ENCODE data around the gene MAT2A. TPM values are rescaled to one million over a fixed set of nuclear protein-coding genes. Genes with fewer than 3 reads are reported as not detected.

MAT2A gene
- total RNA-seq, 4 donors from 2014 or later, result 303 to 511 (median 354) TPM

GRCh38 chr2:85545780-85546240, 6.8 kb downstream of the MAT2A start:
- H3K36me3 ChIP-seq, result peaks cover 63 to 64% of the 10 kb centered on the region in 2 donors
- H3K4me1 ChIP-seq, result peaks cover 25 to 27% of the 10 kb centered on the region in 2 donors
- intact Hi-C loops (cut with DNase I), result loop anchor here (5.0 to 10.0 kb wide), 2 partner anchors 114 to 221 kb away; partner anchors contain the start of gene TGOLN2
- 84 to 95% methylated on average over 5 of the region's 5 CpGs for WGBS, 2 donors
- TF ChIP-seq POLR2A (IDR thresholded peaks at IDR 0.05) (no peak), CTCF (IDR thresholded peaks at IDR 0.05) (no peak)
- no peak overlapping the region for H3K27ac ChIP-seq
- H3K4me3 ChIP-seq (replicated peaks in 1 of 3), result no peak overlapping the region
- no peaks in the 10 kb centered on the region for H3K27me3 ChIP-seq
- H3K9me3 ChIP-seq, result no peaks in the 10 kb centered on the region
- no peak for DNase-seq

- TF ChIP-seq POLR2A (IDR thresholded peaks at IDR 0.05) (peak in 1 of 2 donors; percentile 24), CTCF (IDR thresholded peaks at IDR 0.05) (no peak)
- H3K36me3 ChIP-seq, result peaks cover 55 to 58% of the 10 kb centered on the region in 2 donors
- H3K27ac ChIP-seq, result peak overlapping the region in 1 of 3 donors; percentile 46
- intact Hi-C loops (cut with DNase I), result loop anchor here (5.0 to 10.0 kb wide), 2 partner anchors 115 to 222 kb away; partner anchors contain the start of gene TGOLN2
- WGBS, 2 donors, result 100% methylated on average over 1 of the region's 1 CpG
- no peak overlapping the region for H3K4me3 ChIP-seq (replicated peaks in 1 of 3)
- no peak for DNase-seq
- peaks cover 15 to 19% of the 10 kb centered on the region in 2 donors for H3K4me1 ChIP-seq
- no peaks in the 10 kb centered on the region for H3K27me3 ChIP-seq
- no peaks in the 10 kb centered on the region for H3K9me3 ChIP-seq
Observed at GRCh38 chr2:85547089-85547858, 8.3 kb downstream of the MAT2A start.

DNA sequence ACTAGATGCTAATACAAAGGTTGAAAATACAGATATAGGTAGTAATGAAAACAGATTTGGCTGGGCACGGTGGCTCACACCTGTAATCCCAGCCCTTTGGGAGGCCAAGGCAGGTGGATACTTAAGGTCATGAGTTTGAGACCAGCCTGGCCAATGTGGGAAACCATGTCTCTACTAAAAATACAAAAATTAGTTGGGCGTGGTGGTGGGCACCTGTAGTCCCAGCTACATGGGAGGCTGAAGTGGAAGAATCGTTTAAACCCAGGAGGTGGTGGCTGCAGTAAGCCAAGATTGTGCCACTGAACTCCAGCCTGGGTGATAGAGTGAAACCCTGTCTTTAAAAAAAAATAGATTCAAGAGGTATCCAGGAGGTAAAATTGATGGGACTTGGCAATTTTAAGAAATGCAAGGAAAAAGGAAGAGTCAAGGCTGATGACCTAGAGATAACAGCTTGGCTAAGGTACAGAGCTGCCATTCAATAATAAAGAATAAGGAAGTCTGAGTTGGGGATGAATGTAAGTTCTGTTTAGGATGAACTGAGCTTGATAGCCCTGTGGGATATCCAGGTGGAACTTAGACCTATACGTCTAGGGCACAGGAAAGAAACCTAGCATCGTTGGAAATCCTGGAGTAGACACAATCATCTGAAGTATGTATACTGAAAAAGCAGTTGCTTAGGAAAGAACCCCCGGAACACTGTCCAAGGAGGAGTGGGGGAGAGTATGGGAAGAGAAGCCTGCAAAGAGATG, 9.1 kb downstream of the MAT2A start:
- Histone ChIP-seq H3K27me3 (no peaks in the 10 kb centered on the region), H3K27ac (no peak overlapping the region), H3K36me3 (peaks cover 48 to 55% of the 10 kb centered on the region in 2 donors), H3K9me3 (no peaks in the 10 kb centered on the region), H3K4me3 (replicated peaks in 1 of 3) (no peak overlapping the region), H3K4me1 (peaks cover 8 to 11% of the 10 kb centered on the region in 2 donors)
- intact Hi-C loops (cut with DNase I), result loop anchor here (5.0 to 10.0 kb wide), 2 partner anchors 116 to 223 kb away; partner anchors contain the start of gene TGOLN2
- DNase-seq, result no peak
- 72 to 74% methylated on average over 6 of the region's 6 CpGs for WGBS, 2 donors
- no peak for TF ChIP-seq CTCF (IDR thresholded peaks at IDR 0.05)
- no peak for TF ChIP-seq POLR2A (IDR thresholded peaks at IDR 0.05)

GRCh38 chr2:85548608-85548900, 9.6 kb downstream of the MAT2A start:
- TF ChIP-seq CTCF (IDR thresholded peaks at IDR 0.05) (no peak), POLR2A (IDR thresholded peaks at IDR 0.05) (no peak)
- 70 to 80% methylated on average over 2 of the region's 2 CpGs for WGBS, 2 donors
- Histone ChIP-seq H3K27me3 (no peaks in the 10 kb centered on the region), H3K27ac (no peak overlapping the region), H3K9me3 (no peaks in the 10 kb centered on the region), H3K36me3 (peaks cover 42 to 51% of the 10 kb centered on the region in 2 donors), H3K4me1 (peaks cover 3 to 6% of the 10 kb centered on the region in 2 donors), H3K4me3 (replicated peaks in 1 of 3) (no peak overlapping the region)
- intact Hi-C loops (cut with DNase I), result loop anchor here (5.0 to 10.0 kb wide), 2 partner anchors 116 to 224 kb away; partner anchors contain the start of gene TGOLN2
- no peak for DNase-seq
